ENCODE measurements around the gene TIMM8A. TPM values are rescaled to one million over a fixed set of nuclear protein-coding genes. Genes with fewer than 3 reads are reported as not detected.
A peak's percentile ranks its signal among the peaks of the same experiment; 100 is the strongest.

TIMM8A gene
- total and polyA plus RNA-seq, 2 donors from 2014 or later = 12.9 to 13.1 TPM

DNA sequence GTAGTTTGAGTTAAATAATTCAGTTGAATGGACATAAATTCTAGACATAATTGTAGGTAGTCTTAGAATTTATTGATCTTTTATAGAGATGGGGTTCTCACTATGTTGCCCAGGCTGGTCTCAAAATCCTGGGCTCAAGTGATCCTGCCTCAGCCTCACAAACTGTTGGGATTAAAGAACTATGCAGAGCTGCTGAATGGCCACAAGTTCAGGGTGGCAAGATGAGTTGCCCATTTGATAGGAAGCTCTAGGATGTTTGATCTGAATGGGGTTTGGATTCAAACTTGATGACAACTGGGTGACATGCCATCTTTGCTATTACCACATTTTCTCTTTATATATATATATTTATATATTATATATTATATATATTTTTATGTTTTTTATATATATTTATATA is 45.8 kb upstream of the TIMM8A start:
- Histone ChIP-seq H3K36me3 (ENCODE audit: control insufficient read depth in 2 of 3, insufficient read depth in 3 of 3, low read length in 3 of 3) (no peaks in the 10 kb centered on the region), H3K4me3 (ENCODE audit: low read length in 3 of 3) (no peak overlapping the region), H3K4me1 (ENCODE audit: control insufficient read depth in 2 of 3, insufficient read depth in 2 of 3, low read depth in 1 of 3, low read length in 3 of 3) (peaks cover 2 to 6% (median 4%) of the 10 kb centered on the region in 3 donors), H3K27me3 (ENCODE audit: control insufficient read depth, insufficient read depth, low read length) (no peaks in the 10 kb centered on the region), H3K27ac (ENCODE audit: low read depth in 2 of 2, low read length in 2 of 2) (no peak overlapping the region), H3K9ac (ENCODE audit: low read length in 3 of 3) (no peak overlapping the region), H3K9me3 (ENCODE audit: control insufficient read depth in 2 of 3, insufficient read depth in 1 of 3, low read length in 3 of 3) (no peaks in the 10 kb centered on the region)
- DNase-seq (no peak), FAIRE-seq (no peak)
- intact Hi-C loops (cut with DNase I) = no loop called here
- TF ChIP-seq, protein P1, sequence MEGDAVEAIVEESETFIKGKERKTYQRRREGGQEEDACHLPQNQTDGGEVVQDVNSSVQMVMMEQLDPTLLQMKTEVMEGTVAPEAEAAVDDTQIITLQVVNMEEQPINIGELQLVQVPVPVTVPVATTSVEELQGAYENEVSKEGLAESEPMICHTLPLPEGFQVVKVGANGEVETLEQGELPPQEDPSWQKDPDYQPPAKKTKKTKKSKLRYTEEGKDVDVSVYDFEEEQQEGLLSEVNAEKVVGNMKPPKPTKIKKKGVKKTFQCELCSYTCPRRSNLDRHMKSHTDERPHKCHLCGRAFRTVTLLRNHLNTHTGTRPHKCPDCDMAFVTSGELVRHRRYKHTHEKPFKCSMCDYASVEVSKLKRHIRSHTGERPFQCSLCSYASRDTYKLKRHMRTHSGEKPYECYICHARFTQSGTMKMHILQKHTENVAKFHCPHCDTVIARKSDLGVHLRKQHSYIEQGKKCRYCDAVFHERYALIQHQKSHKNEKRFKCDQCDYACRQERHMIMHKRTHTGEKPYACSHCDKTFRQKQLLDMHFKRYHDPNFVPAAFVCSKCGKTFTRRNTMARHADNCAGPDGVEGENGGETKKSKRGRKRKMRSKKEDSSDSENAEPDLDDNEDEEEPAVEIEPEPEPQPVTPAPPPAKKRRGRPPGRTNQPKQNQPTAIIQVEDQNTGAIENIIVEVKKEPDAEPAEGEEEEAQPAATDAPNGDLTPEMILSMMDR (IDR thresholded peaks at IDR 0.05; ENCODE audit: borderline replicate concordance, extremely low read depth, insufficient read depth) = no peak

GRCh38 chrX:101393530-101394305 is 45.2 kb upstream of the TIMM8A start:
- H3K36me3 ChIP-seq (ENCODE audit: control insufficient read depth in 2 of 3, insufficient read depth in 3 of 3, low read length in 3 of 3) = no peaks in the 10 kb centered on the region
- no peaks in the 10 kb centered on the region for H3K27me3 ChIP-seq (ENCODE audit: control insufficient read depth, insufficient read depth, low read length)
- no peak overlapping the region for H3K4me3 ChIP-seq (ENCODE audit: low read length in 3 of 3)
- no peak for FAIRE-seq
- intact Hi-C loops (cut with DNase I) = no loop called here
- TF ChIP-seq, protein P1 (IDR thresholded peaks at IDR 0.05; ENCODE audit: borderline replicate concordance, extremely low read depth, insufficient read depth) = no peak
- no peaks in the 10 kb centered on the region for H3K9me3 ChIP-seq (ENCODE audit: control insufficient read depth in 2 of 3, insufficient read depth in 1 of 3, low read length in 3 of 3)
- no peak overlapping the region for H3K27ac ChIP-seq (ENCODE audit: low read depth in 2 of 2, low read length in 2 of 2)
- no peak for DNase-seq
- no peak overlapping the region for H3K9ac ChIP-seq (ENCODE audit: low read length in 3 of 3)
- peaks cover 2 to 6% (median 4%) of the 10 kb centered on the region in 3 donors for H3K4me1 ChIP-seq (ENCODE audit: control insufficient read depth in 2 of 3, insufficient read depth in 2 of 3, low read depth in 1 of 3, low read length in 3 of 3)

GRCh38 chrX:101391831-101392230 is 43.3 kb upstream of the TIMM8A start:
- H3K27ac ChIP-seq (ENCODE audit: low read depth in 2 of 2, low read length in 2 of 2) = no peak overlapping the region
- H3K9ac ChIP-seq (ENCODE audit: low read length in 3 of 3) = peak overlapping the region; percentile 24 to 86 (median 78)
- H3K4me1 ChIP-seq (ENCODE audit: control insufficient read depth in 2 of 3, insufficient read depth in 2 of 3, low read depth in 1 of 3, low read length in 3 of 3) = peaks cover 2 to 6% (median 4%) of the 10 kb centered on the region in 3 donors
- H3K36me3 ChIP-seq (ENCODE audit: control insufficient read depth in 2 of 3, insufficient read depth in 3 of 3, low read length in 3 of 3) = no peaks in the 10 kb centered on the region
- no peaks in the 10 kb centered on the region for H3K27me3 ChIP-seq (ENCODE audit: control insufficient read depth, insufficient read depth, low read length)
- FAIRE-seq = no peak
- intact Hi-C loops (cut with DNase I) = no loop called here
- no peaks in the 10 kb centered on the region for H3K9me3 ChIP-seq (ENCODE audit: control insufficient read depth in 2 of 3, insufficient read depth in 1 of 3, low read length in 3 of 3)
- DNase-seq = no peak
- peak overlapping the region; percentile 82 to 85 (median 83) for H3K4me3 ChIP-seq (ENCODE audit: low read length in 3 of 3)
- TF ChIP-seq, protein P1 (IDR thresholded peaks at IDR 0.05; ENCODE audit: borderline replicate concordance, extremely low read depth, insufficient read depth) = no peak

All from kidney (tissue), 14 donors.